GM19035 (cell line): Measurements from ENCODE around the gene POU6F2.

Source experiments
- ATAC-seq: cut with Tn5 transposase; IDR thresholded peaks from one replicate; pipeline ENCODE4 v1.9.1; 2021; ENCODE audit not compliant: unreplicated experiment

Gene POU6F2

DNA sequence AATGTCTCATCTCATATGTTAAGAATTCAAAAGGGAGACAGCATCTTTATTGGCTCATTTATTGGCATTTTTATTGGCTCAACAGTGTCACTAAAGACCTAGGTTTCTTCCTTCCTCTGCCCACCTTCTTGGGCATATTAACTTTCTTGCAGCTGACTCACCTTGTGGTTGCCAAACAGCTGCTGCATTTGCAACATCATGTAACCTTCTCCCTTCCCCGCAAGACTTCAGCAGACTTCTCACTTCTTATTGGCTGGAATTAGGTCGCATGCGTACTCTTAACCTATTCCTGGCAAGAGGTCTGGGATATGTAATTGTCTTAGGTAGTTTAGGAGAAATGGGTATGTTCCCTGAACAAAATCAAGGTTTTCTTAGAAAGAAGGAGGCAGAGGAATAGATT is 263.2 kb downstream of the POU6F2 start:
- no peak for ATAC-seq

DNA sequence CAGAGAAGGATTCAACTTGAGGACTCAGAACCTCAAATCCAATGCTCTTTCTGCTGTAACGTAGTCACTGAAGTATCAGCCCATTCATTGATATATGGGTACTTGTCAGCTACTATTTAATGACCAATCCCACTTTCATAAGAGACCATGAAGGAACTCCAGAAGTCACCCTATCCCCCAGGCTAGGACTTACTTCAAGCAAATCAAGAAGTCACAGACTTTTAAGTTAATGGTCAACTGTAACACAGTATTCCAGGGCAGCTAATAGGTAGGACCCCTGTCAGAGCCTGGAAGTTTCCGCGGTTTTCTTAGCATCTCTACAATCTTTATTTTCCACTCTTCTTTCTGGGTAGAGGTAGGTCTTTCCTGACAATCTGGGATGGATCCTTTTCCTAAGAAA is 269.9 kb downstream of the POU6F2 start:
- ATAC-seq, result no peak

- no peak for ATAC-seq
Measured at GRCh38 chr7:39248041-39248691, 270.5 kb downstream of the POU6F2 start.

- ATAC-seq, result no peak
Measured at GRCh38 chr7:39248692-39249090, 271.0 kb downstream of the POU6F2 start.

GRCh38 chr7:39249635-39250152 is 272.0 kb downstream of the POU6F2 start:
- ATAC-seq, result no peak

GRCh38 chr7:39252916-39253315 is 275.2 kb downstream of the POU6F2 start:
- no peak for ATAC-seq

DNA sequence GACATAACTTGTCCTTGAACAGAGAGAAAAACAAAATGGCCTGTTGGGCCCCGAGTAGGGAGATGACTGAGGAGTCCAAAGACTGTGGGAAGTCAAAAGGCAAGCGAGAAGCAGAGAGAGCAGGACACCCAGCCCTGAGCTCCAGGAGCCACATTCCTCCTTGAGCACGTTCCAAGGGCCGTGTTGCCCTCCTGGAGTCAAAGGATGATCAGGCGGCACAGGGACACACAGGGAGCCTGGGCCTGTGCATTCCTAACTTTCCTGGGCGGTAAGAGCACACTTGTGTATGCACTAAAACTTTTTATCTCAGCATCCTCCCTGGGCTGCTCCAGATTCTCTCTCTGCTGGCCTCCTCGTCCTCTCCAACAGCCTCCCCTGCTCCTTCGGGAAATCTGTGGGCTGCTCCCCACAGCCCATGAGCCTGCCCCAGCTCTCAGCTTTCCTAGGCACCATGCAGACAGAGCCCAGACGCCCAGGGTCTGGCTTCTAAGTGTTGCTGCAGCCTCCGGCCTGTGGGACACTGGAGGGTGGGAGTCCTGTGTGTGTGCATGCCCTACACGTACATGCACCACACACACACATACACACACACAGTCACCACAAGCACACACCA is 281.8 kb downstream of the POU6F2 start:
- ATAC-seq, result no peak

DNA sequence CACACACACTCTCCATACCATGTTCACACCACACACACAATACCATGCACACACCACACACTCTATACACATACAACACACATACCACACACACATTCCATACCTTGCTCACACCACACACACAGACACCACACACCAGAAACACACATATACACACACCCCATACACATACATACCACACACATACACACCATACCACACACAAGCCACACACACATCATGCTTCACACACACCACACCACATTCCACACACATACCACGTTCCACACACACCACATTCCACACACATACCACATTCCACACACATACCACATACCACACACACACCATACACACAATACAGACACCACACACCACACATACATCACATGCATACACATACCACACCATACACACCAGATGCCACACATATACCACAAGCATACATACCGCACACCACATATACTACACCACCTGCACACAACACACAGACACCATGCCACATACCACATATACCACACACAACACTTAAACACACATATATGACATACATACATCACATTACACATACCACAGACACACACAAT is 282.7 kb downstream of the POU6F2 start:
- no peak for ATAC-seq

DNA sequence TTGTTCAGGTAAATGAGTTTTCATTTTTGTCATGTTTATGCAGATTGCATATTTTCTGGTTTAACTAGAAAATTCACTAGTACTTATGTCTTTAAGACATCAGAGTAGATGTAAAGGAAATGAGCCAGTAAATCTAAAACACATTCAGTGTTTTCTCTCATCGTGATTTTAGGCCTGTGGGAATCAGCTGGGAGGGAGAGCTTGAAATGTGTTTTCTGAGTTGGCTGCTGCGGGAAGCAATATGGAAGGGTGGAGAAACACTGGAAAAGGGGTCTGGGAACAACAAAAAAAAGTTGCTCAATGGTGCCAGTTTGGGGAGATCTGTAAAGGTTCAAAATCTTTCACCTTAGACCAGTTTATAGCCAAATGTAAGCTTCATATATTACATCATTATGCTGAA is 284.1 kb downstream of the POU6F2 start:
- ATAC-seq, result no peak

- ATAC-seq, result no peak
Measured at GRCh38 chr7:39265641-39266591, 288.2 kb downstream of the POU6F2 start.

DNA sequence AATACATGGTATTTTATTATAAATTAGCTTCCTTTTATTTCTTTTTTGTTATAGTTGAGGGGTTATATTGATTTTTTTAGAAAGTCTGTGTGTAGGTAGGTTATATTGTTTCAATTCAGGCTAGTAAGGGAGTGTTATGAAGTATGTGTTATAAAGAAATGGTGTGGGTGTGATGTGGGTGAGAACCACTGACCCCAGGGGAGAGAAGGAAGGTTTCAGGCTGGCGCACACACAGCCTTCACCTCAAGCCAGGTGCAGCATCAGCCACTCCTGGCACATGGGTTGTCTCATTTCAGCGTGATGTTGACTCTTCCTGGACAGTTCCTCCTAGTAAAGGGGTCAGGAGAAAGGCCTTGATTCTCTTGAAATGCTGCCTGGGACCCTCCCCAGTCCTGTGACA is 291.3 kb downstream of the POU6F2 start:
- no peak for ATAC-seq

DNA sequence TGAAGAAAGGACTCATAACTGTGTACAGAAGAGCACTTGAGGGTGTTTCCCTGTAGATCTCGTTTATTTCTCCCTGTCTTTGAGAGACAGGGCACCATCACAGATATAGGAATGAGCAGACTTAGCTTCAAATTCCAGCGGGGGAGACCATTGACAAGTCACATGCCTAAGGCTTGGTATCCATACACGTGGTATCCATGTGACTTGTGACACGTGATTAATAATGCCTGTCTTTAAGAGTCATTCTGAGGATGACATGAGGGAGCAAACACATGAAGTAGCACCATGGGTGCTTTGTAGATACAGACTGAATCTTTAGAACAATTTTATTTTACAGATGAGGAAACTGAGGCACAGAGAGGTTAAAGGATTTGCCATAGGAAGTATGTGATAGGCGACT is 292.3 kb downstream of the POU6F2 start:
- ATAC-seq, result no peak

- no peak for ATAC-seq
Measured at GRCh38 chr7:39271402-39271801, 293.7 kb downstream of the POU6F2 start.

GRCh38 chr7:39272111-39272510 is 294.4 kb downstream of the POU6F2 start:
- no peak for ATAC-seq

- no peak for ATAC-seq
Measured at GRCh38 chr7:39272691-39273090, 295.0 kb downstream of the POU6F2 start.

DNA sequence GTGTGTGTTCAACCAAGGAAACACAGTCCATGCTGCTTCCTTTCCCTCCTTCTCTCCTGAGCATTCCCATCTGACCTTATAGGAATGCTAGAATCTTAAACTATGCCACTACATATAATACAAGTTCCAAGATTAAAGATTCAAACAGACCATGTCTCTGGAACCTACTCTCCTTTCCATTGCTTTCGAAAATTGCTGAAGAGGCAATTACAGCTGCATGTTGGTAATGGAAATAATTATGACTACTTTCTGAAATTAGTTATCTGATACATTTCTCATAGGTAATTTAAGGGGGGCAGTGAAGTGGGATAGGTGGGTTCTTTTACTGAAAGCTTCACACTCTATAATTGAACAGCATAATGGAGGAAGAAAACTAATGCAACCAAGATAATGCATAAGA is 302.6 kb downstream of the POU6F2 start:
- ATAC-seq, result no peak

GRCh38 chr7:39285256-39285655 is 307.5 kb downstream of the POU6F2 start:
- no peak for ATAC-seq

DNA sequence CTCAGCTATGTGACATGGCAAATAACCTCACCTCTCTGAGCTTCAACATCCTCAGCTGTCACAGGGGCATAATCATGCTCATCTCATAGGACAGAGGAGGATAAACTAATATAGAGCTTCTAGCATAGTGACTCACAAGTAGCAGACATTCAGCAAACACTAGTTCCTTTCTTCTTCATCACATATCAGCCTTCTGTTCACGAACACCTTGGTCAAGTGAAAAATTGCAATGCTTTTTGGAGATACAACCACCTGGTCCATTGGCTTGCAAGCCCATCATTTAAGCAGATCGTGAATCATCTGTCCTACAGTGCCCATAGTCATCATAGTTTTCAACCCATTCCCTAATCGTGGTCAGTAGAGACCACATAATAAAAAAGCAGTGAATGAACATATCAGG is 310.6 kb downstream of the POU6F2 start:
- ATAC-seq, result no peak

DNA sequence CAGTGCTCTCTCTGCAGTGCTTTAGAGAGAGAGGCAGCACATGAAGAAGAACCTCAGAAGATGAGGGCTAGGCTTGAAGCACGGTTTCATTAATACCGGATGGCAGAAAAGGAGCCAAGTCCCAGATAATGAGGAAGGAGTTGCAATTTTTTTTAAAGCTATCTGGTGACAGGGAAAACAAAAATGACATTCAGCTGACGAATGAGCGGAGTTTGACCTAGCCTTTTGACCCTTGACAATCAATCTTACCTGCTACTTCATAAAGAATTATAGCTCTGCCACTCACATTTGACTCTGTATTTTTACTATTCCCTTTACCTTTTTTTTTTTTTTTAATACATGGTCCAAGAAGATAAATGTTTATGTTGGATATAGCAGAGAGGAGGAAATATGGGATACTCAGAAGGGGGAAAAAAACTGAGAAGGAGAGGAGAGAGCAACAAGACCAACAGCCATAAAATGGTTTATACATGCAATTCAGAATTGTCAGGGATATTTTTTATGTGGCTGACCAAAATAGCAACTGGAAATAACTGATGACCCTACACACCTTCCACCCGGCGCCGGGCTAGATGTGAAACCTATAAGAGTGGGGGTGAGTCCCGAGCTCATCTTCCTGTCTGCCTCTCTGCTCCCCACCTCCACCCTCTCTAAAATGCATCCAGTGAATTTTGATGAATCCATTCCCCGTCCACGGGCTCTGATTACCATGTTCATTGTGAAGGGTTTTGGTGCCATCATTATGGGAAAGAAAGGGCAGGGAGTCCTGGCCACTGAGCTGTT is 314.1 kb downstream of the POU6F2 start:
- no peak for ATAC-seq

GRCh38 chr7:39293056-39293823 is 315.5 kb downstream of the POU6F2 start:
- ATAC-seq, result no peak
